Neural crest cell (in vitro differentiated cells): Measurements from ENCODE around the gene POU3F3. TPM values are rescaled to one million over a fixed set of nuclear protein-coding genes. Genes with fewer than 3 reads are reported as not detected.

Experiments
- DNase-seq: peaks from one replicate; pipeline ENCODE4 v3.0.0; 2021; ENCODE audit warnings: low read depth, mixed read lengths, low spot score
- H3K27ac Mint-ChIP-seq: one replicate; pipeline ENCODE4 v1.8.0; 2021; ENCODE audit warnings: mild to moderate bottlenecking, mixed read lengths; ENCODE audit not compliant: unreplicated experiment
- H3K27me3 Mint-ChIP-seq: 2 replicates; pipeline ENCODE4 v1.8.0; 2021; ENCODE audit warnings: low read depth, mild to moderate bottlenecking, mixed read lengths
- H3K36me3 Mint-ChIP-seq: 2 replicates; pipeline ENCODE4 v1.8.0; 2021; ENCODE audit warnings: low read depth, mild to moderate bottlenecking, mixed read lengths
- H3K4me1 Mint-ChIP-seq: 2 replicates; pipeline ENCODE4 v1.8.0; 2021; ENCODE audit warnings: mixed read lengths
- H3K4me3 Mint-ChIP-seq: one replicate; pipeline ENCODE4 v1.8.0; 2021; ENCODE audit warnings: mild to moderate bottlenecking, mixed read lengths
- H3K9me3 Mint-ChIP-seq: 2 replicates; pipeline ENCODE4 v1.8.0; 2021; ENCODE audit warnings: mixed read lengths
- total RNA-seq: library from RNA; stranded (reverse); gene quantifications from 2 replicates; pipeline ENCODE4 v1.2.1, GENCODE V29; 2021
- TF ChIP-seq, protein P1 (sequence below): fragments of 200-600 bp; sonication (generic); conservative IDR thresholded peaks from 2 replicates; pipeline ENCODE4 v1.5.0; 2021; ENCODE audit warnings: antibody characterized with exemption, mild to moderate bottlenecking

POU3F3 gene
- total RNA-seq, 1 donor from 2014 or later: 27.1 TPM

DNA sequence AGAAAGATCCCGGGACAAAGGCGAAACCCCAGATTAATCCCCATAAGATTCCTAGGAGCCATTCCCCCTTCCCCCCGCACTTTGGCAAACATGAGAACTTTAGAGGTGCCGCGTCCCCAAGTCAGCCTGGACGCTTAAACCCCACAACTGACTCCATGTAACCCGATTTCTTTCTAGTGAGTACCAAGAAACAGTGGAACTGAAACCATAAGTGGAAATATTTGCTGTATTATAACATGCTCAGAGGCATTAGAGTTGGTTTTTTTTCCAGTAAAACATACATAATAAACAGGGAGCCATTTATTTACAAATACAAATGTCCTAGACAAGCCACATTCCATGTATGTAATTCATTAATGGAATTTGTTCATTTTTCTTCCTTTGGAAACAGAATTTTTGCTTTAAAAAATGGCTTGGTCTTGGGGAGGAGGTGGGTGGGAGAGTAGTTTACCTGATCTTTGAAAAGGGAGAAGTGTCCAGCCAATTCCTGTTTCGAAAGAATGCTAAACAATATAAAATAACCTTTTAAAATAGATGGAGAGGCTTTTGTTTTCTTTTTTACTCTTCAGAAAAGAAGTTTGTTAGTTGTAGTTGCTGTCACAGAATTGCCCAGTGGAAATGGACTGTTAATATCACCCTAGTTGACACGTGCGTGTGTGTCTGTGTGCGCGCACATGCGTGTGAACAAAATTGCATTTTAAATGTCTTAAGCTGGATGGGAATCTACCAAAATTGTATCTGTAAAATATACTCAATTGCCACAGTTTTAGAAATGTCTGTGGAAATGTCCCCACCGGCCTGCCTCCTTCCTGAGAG is 10.6 kb downstream of the POU3F3 start:
- TF ChIP-seq, protein P1, sequence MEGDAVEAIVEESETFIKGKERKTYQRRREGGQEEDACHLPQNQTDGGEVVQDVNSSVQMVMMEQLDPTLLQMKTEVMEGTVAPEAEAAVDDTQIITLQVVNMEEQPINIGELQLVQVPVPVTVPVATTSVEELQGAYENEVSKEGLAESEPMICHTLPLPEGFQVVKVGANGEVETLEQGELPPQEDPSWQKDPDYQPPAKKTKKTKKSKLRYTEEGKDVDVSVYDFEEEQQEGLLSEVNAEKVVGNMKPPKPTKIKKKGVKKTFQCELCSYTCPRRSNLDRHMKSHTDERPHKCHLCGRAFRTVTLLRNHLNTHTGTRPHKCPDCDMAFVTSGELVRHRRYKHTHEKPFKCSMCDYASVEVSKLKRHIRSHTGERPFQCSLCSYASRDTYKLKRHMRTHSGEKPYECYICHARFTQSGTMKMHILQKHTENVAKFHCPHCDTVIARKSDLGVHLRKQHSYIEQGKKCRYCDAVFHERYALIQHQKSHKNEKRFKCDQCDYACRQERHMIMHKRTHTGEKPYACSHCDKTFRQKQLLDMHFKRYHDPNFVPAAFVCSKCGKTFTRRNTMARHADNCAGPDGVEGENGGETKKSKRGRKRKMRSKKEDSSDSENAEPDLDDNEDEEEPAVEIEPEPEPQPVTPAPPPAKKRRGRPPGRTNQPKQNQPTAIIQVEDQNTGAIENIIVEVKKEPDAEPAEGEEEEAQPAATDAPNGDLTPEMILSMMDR: no peak
- H3K4me1 Mint-ChIP-seq: peaks cover 52% of the 10 kb centered on the region
- H3K9me3 Mint-ChIP-seq: no peaks in the 10 kb centered on the region
- H3K27ac Mint-ChIP-seq: no peak overlapping the region
- peaks cover 98% of the 10 kb centered on the region for H3K27me3 Mint-ChIP-seq
- DNase-seq: no peak
- peaks cover 9% of the 10 kb centered on the region for H3K36me3 Mint-ChIP-seq
- peak overlapping the region; percentile 83 for H3K4me3 Mint-ChIP-seq

DNA sequence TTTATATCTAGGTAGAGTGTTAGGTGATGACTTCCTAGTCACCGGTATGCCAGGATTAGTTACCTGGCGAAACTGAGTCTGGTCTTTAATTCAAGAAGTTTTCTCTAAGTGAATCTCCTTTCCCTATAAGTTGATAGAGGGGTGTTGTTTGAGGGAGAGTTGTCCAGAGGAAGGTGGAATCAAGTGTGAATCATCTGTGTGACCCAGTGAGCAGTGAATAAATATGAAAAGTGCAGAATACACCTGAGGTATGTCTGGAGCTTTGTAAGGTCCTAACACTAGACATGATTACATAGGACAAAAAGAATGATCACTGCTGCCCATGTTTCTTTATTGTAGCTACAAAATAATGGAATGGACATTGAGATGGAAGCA is 11.2 kb downstream of the POU3F3 start:
- H3K27me3 Mint-ChIP-seq: peaks cover 98% of the 10 kb centered on the region
- no peak overlapping the region for H3K27ac Mint-ChIP-seq
- peak overlapping the region; percentile 5 for H3K4me3 Mint-ChIP-seq
- TF ChIP-seq, protein P1: no peak
- H3K36me3 Mint-ChIP-seq: peaks cover 5% of the 10 kb centered on the region
- H3K4me1 Mint-ChIP-seq: peaks cover 46% of the 10 kb centered on the region
- no peak for DNase-seq
- H3K9me3 Mint-ChIP-seq: no peaks in the 10 kb centered on the region

DNA sequence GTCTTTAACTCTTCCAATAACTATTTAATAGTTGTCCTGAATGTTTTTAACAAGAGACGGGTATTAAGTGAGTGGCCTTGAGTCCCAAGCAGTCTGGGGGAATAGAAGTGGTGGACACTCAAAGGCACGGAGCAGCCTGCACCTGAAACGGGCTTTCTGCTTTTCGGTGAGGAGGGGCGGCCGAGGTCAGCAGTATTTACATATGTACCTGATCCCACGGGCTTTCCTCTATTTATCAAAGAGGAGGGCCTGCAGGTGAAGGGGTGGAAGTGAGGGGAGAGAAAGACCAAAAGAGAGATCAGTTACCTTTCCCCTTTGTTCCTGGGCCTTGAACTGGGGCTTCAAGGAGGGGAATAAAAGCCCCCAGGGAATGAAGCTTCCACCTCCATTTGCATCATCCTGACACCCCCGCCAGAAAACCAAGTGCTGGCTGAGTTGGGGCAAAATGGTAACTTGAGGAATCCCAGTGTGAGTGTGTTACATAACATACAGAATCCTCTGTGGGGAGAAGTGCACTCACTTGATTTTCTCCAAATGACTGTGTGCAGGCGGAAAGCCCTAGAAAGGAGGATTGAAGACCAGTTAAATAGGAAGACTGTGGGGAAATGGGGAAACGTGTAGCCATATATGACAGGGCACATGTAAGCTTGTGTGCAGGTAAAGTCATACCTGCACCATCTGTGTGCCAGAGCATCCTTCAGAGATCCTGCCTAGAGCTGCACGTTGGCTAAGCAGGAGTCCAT is 12.4 kb downstream of the POU3F3 start:
- Mint-ChIP-seq H3K27ac (no peak overlapping the region), H3K4me1 (peaks cover 48% of the 10 kb centered on the region), H3K4me3 (peak overlapping the region; percentile 5), H3K27me3 (peaks cover 100% of the 10 kb centered on the region), H3K9me3 (no peaks in the 10 kb centered on the region), H3K36me3 (peaks cover 8% of the 10 kb centered on the region)
- TF ChIP-seq, protein P1: no peak
- DNase-seq: no peak

DNA sequence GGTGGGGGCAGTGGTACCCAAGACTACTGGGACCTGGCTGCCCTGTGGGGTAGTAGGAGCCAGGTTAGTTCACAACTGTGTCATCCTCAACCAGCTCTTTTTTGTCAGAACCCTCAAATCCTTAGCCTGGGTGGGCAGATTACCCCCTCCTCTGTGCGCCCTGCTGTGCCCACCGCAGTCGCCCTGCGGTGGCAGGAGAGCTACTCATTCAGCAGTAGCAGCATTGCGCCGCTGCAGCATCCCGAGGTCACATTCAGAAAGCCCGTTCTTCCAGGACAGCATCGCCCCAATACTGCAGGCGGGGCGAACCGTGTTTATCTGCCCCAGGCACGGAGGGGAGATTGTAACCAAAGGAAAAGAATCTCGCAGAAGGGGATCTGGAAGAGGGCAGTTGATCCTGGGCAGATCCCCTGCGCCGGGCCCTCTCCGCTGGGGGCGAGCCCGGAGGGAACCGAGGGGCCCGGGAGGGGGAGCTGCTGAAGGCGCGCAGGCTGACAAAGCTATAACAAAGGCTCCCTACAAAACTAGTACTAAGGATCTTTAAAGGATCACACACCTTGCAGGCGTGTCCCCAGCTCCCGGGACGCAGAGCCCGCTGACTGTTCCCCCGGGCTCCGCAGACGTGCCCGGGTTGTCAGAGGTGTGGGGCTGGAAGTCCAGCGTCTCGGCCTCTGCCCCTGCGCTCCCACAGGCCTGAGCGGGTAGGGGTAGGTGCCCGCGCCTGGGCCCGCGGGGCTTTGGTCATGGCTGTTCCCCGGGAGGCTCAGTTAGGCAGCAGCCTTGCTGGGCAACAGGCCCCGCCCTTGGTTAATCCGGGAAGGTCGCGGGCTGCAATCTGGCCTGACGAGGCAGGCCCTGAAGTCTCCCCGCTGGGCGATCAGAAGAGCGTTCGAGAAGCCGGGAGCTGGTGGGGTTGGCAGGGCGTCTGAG is 13.2 kb downstream of the POU3F3 start:
- no peak for DNase-seq
- Mint-ChIP-seq H3K36me3 (peaks cover 5% of the 10 kb centered on the region), H3K27ac (no peak overlapping the region), H3K9me3 (no peaks in the 10 kb centered on the region), H3K4me3 (peak overlapping the region; percentile 69), H3K27me3 (peaks cover 100% of the 10 kb centered on the region), H3K4me1 (peaks cover 48% of the 10 kb centered on the region)
- TF ChIP-seq, protein P1: no peak

DNA sequence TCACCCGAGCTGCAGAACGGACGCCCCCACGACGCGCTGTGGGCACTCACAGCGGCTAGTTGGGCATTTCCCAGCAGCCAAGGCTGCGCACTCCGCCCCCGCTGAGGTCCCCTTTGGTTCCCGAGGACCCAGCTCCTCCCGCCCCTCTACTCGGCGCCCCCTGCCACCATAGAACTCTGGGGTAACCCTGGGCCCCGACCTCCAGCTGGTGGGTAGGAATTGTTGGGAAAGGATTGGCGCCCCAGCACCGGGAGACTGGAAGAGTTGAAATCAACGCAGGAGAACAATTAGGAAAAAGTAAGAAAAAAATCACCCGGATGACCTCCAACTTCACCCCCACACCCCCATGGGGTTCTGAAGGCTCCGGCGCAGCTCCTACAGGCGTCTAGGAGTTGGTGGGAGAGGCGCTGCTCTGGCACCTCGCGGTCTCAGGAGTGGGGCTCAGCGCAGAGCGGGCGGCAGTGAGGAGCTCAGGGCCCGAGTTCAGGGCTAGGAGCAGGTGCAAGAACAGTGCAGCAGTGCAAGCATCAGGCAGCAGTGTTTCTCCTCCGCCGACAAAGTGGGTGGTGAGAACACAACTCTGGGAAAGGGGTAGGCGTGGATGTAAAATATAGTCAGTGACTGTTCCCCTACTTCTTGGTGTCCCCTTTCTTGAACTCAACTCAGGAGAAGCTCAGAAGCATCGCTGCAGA is 14.0 kb downstream of the POU3F3 start:
- H3K4me1 Mint-ChIP-seq: peaks cover 53% of the 10 kb centered on the region
- H3K9me3 Mint-ChIP-seq: no peaks in the 10 kb centered on the region
- H3K4me3 Mint-ChIP-seq: peak overlapping the region; percentile 69
- no peak overlapping the region for H3K27ac Mint-ChIP-seq
- H3K36me3 Mint-ChIP-seq: peaks cover 5% of the 10 kb centered on the region
- H3K27me3 Mint-ChIP-seq: peaks cover 99% of the 10 kb centered on the region
- TF ChIP-seq, protein P1: no peak
- DNase-seq: no peak
